Sigmoid colon (tissue), 7 donors: ENCODE measurements around the gene EVA1B. TPM values are rescaled to one million over a fixed set of nuclear protein-coding genes. Genes with fewer than 3 reads are reported as not detected.

Source experiments
- DNase-seq: peaks from one replicate; pipeline ENCODE4 v3.0.0-alpha.2; 2019
- H3K27ac ChIP-seq, 4 donors: fragments of 200-600 bp; sonication (generic); one replicate each; pipeline ENCODE4 v1.5.1; 2016 to 2019; ENCODE audit warnings: mild to moderate bottlenecking in 1 of 4
- H3K27me3 ChIP-seq, 3 donors: fragments of 200-600 bp; sonication (generic); one replicate each; pipeline ENCODE4 v1.5.1; 2019; ENCODE audit warnings: mild to moderate bottlenecking in 1 of 3
- H3K36me3 ChIP-seq, 4 donors: fragments of 200-600 bp; sonication (generic); one replicate each; pipeline ENCODE4 v1.5.1; 2016 to 2019
- H3K4me1 ChIP-seq, 4 donors: fragments of 200-600 bp; sonication (generic); one replicate each; pipeline ENCODE4 v1.5.1; 2017 to 2019
- H3K4me3 ChIP-seq, 4 donors: fragments of 200-600 bp; sonication (generic); one replicate each; pipeline ENCODE4 v1.5.1; 2017 to 2019; ENCODE audit warnings: mild to moderate bottlenecking in 2 of 4, moderate library complexity in 1 of 4
- H3K9me3 ChIP-seq, 4 donors: fragments of 200-600 bp in 3 of 4; sonication (generic) in 3 of 4; one replicate each; pipeline versions ENCODE4 v1.5.1 to v1.6.1; 2013 to 2019
- CTCF ChIP-seq, 4 experiments: fragments of 450-650 bp in 3 of 4; fragments of 200-600 bp in 1 of 4; IDR thresholded peaks; one replicate each; pipeline ENCODE4 v1.5.1; 2016 to 2019; ENCODE audit warnings: antibody characterized with exemption in 4 of 4, mild to moderate bottlenecking in 3 of 4, moderate library complexity in 2 of 4
- EP300 ChIP-seq, 4 donors: sonication (generic); formaldehyde crosslinking; IDR thresholded peaks; one replicate each; pipeline ENCODE4 v1.6.1; 2017; ENCODE audit warnings: antibody characterized with exemption in 4 of 4
- POLR2A ChIP-seq, 2 donors: fragments of 450-650 bp; IDR thresholded peaks; one replicate each; pipeline ENCODE4 v1.6.1; 2016; ENCODE audit warnings: antibody characterized with exemption in 2 of 2, mild to moderate bottlenecking in 2 of 2, moderate library complexity in 2 of 2
- POLR2AphosphoS5 ChIP-seq, 4 donors: sonication (generic); formaldehyde crosslinking; IDR thresholded peaks; one replicate each; pipeline ENCODE4 v1.6.1; 2017; ENCODE audit warnings: antibody characterized with exemption in 4 of 4
- WGBS, 2 donors: extraction: QIAGEN DNeasy Blood & Tissue Kit; methylation state at CpG; one replicate each; pipeline ENCODE4 v1.1.7; 2013; 5-methylcytosine and 5-hydroxymethylcytosine counted together
- intact Hi-C: fragments of 100-400 bp; cut with DNase I; formaldehyde crosslinking; loops from one replicate; pipeline ENCODE4 v1.15.1; 2023
- polyA plus RNA-seq, 3 donors: library from polyadenylated mRNA; stranded (reverse); fragments of 200-250 nt; gene quantifications; one replicate each; pipeline ENCODE4 v1.2.3, GENCODE V29; 2013
- total RNA-seq, 4 donors: library from RNA; depleted of rRNA; stranded (reverse); fragments of >200 nt; gene quantifications; one replicate each; pipeline ENCODE4 v1.1.0, GENCODE V29; 2016
- donor health status: healthy with polysubstance abuse.
- donor health status: Bipolar disorder and iron deficiency.
- donor health status: healthy.

Gene EVA1B
- total and polyA plus RNA-seq, 7 donors: 5.8 to 102 (median 46.7) TPM

- no peaks in the 10 kb centered on the region for H3K9me3 ChIP-seq
- H3K4me3 ChIP-seq: no peak overlapping the region
- no peak overlapping the region for H3K27ac ChIP-seq
- no peaks in the 10 kb centered on the region for H3K27me3 ChIP-seq
- WGBS, 2 donors: 77 to 85% methylated on average over 6 of the region's 6 CpGs
- H3K4me1 ChIP-seq: peaks cover 0 to 11% (median 10%) of the 10 kb centered on the region in 4 donors
- H3K36me3 ChIP-seq: no peaks in the 10 kb centered on the region
- DNase-seq: no peak
- no peak for TF ChIP-seq POLR2AphosphoS5 (IDR thresholded peaks at IDR 0.05)
- no peak for TF ChIP-seq POLR2A (IDR thresholded peaks at IDR 0.05)
- TF ChIP-seq CTCF (IDR thresholded peaks at IDR 0.05): no peak
- TF ChIP-seq EP300 (IDR thresholded peaks at IDR 0.05): no peak
- intact Hi-C loops: no loop called here
Observed at GRCh38 chr1:36328088-36328480, 4.6 kb upstream of the EVA1B start.

DNA sequence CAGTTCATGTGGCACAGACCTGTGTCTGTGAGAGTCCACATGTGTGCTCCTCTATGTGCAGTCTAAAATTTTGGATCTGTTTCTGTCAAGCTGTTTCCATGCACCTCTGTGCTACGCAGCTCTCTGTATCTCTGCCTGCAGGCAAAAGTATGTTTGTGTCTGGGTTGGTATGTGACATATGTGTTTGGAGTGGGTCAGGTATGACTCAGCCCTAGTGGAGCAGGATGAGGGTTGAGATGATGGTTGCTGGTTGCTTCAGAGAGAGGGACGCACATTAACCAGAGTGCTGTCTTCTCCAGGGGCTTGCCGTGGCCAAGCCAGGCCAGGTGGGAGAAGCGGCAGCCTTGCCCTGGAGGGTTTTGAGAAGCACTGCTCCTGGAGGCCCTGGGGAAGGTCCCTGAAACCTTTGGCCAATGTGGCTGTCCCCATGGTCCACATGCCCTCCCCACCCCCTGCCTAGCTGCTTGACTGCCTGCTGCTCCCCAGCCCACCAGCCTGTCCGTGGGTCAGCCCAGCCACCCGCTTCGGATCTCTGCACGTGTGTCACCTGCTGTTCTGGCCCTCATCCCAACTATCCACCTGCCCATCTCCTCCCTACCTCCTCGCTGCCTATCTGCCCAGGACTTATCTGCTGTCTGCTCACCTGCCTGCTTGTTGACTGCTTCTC, 4.1 kb upstream of the EVA1B start:
- TF ChIP-seq CTCF (IDR thresholded peaks at IDR 0.05) (no peak), POLR2A (IDR thresholded peaks at IDR 0.05) (no peak), POLR2AphosphoS5 (IDR thresholded peaks at IDR 0.05) (no peak), EP300 (IDR thresholded peaks at IDR 0.05) (no peak)
- Histone ChIP-seq H3K9me3 (no peaks in the 10 kb centered on the region), H3K4me1 (peaks cover 0 to 14% (median 14%) of the 10 kb centered on the region in 4 donors), H3K27me3 (no peaks in the 10 kb centered on the region), H3K36me3 (no peaks in the 10 kb centered on the region), H3K27ac (no peak overlapping the region), H3K4me3 (no peak overlapping the region)
- intact Hi-C loops: no loop called here
- no peak for DNase-seq
- WGBS, 2 donors: 56 to 79% methylated on average over 9 of the region's 9 CpGs

DNA sequence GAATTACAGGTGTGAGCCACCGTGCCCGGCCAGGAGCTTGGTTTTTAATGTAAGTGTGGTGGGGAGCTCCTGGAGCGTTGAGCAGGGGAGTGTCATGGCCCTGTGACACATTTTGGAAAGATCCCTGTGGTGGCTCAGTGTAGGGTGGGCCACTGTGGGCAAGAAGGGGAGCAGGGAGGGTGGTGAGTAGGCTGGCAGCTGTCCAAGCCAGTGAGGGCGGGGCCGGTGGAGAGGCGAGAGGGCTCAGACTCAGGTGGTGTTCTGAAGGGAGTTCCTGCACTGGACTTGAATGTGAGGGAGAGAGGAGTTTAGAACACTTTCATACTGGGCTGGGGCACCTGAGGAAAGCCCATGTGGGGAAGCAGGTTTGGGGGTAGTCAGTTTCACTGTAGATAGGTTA, 3.1 kb upstream of the EVA1B start:
- Histone ChIP-seq H3K27ac (no peak overlapping the region), H3K36me3 (no peaks in the 10 kb centered on the region), H3K4me1 (peaks cover 0 to 25% (median 24%) of the 10 kb centered on the region in 4 donors), H3K27me3 (no peaks in the 10 kb centered on the region), H3K4me3 (no peak overlapping the region), H3K9me3 (no peaks in the 10 kb centered on the region)
- TF ChIP-seq CTCF (IDR thresholded peaks at IDR 0.05): no peak
- no peak for TF ChIP-seq EP300 (IDR thresholded peaks at IDR 0.05)
- TF ChIP-seq POLR2A (IDR thresholded peaks at IDR 0.05): no peak
- no peak for TF ChIP-seq POLR2AphosphoS5 (IDR thresholded peaks at IDR 0.05)
- intact Hi-C loops: no loop called here
- DNase-seq: no peak
- WGBS, 2 donors: 29 to 54% methylated on average over 6 of the region's 6 CpGs

- peak overlapping the region; percentile 82 to 89 (median 84) for H3K27ac ChIP-seq
- peak overlapping the region; percentile 53 to 85 (median 62) for H3K4me3 ChIP-seq
- 22 to 37% methylated on average over 9 of the region's 9 CpGs for WGBS, 2 donors
- intact Hi-C loops: no loop called here
- H3K4me1 ChIP-seq: peaks cover 0 to 39% (median 35%) of the 10 kb centered on the region in 4 donors
- H3K36me3 ChIP-seq: no peaks in the 10 kb centered on the region
- DNase-seq: no peak
- H3K27me3 ChIP-seq: no peaks in the 10 kb centered on the region
- no peaks in the 10 kb centered on the region for H3K9me3 ChIP-seq
- no peak for TF ChIP-seq EP300 (IDR thresholded peaks at IDR 0.05)
- TF ChIP-seq CTCF (IDR thresholded peaks at IDR 0.05): no peak
- no peak for TF ChIP-seq POLR2AphosphoS5 (IDR thresholded peaks at IDR 0.05)
- no peak for TF ChIP-seq POLR2A (IDR thresholded peaks at IDR 0.05)
Observed at GRCh38 chr1:36324353-36324703, 883 bp upstream of the EVA1B start.
